ENCODE results near the gene PKP4. TPM values are rescaled to one million over a fixed set of nuclear protein-coding genes. Genes with fewer than 3 reads are reported as not detected.

Gene PKP4
- total RNA-seq, 1 donor from 2014 or later: 41.6 TPM

GRCh38 chr2:158624071-158624667 is 167.4 kb downstream of the PKP4 start:
- TF ChIP-seq, protein P1, sequence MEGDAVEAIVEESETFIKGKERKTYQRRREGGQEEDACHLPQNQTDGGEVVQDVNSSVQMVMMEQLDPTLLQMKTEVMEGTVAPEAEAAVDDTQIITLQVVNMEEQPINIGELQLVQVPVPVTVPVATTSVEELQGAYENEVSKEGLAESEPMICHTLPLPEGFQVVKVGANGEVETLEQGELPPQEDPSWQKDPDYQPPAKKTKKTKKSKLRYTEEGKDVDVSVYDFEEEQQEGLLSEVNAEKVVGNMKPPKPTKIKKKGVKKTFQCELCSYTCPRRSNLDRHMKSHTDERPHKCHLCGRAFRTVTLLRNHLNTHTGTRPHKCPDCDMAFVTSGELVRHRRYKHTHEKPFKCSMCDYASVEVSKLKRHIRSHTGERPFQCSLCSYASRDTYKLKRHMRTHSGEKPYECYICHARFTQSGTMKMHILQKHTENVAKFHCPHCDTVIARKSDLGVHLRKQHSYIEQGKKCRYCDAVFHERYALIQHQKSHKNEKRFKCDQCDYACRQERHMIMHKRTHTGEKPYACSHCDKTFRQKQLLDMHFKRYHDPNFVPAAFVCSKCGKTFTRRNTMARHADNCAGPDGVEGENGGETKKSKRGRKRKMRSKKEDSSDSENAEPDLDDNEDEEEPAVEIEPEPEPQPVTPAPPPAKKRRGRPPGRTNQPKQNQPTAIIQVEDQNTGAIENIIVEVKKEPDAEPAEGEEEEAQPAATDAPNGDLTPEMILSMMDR (IDR thresholded peaks at IDR 0.05; ENCODE audit: insufficient read depth, low read length, severe bottlenecking): no peak
- H3K4me3 ChIP-seq (ENCODE audit: low read depth, low read length): no peak overlapping the region
- peaks cover 14% of the 10 kb centered on the region for H3K36me3 ChIP-seq (ENCODE audit: control insufficient read depth, insufficient read depth, low read length)
- FAIRE-seq: no peak
- no peaks in the 10 kb centered on the region for H3K27me3 ChIP-seq (ENCODE audit: control insufficient read depth, insufficient read depth, low read length)
- DNase-seq (ENCODE audit: low read depth): no peak

DNA sequence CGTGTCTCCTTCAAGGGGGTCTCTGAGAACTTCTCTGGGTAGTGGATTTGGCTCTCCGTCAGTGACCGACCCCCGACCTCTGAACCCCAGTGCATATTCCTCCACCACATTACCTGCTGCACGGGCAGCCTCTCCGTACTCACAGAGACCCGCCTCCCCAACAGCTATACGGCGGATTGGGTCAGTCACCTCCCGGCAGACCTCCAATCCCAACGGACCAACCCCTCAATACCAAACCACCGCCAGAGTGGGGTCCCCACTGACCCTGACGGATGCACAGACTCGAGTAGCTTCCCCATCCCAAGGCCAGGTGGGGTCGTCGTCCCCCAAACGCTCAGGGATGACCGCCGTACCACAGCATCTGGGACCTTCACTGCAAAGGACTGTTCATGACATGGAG is 168.2 kb downstream of the PKP4 start:
- DNase-seq (ENCODE audit: low read depth): no peak
- Histone ChIP-seq H3K27me3 (ENCODE audit: control insufficient read depth, insufficient read depth, low read length) (no peaks in the 10 kb centered on the region), H3K4me3 (ENCODE audit: low read depth, low read length) (no peak overlapping the region), H3K36me3 (ENCODE audit: control insufficient read depth, insufficient read depth, low read length) (peaks cover 14% of the 10 kb centered on the region)
- TF ChIP-seq, protein P1 (IDR thresholded peaks at IDR 0.05; ENCODE audit: insufficient read depth, low read length, severe bottlenecking): no peak
- FAIRE-seq: no peak

DNA sequence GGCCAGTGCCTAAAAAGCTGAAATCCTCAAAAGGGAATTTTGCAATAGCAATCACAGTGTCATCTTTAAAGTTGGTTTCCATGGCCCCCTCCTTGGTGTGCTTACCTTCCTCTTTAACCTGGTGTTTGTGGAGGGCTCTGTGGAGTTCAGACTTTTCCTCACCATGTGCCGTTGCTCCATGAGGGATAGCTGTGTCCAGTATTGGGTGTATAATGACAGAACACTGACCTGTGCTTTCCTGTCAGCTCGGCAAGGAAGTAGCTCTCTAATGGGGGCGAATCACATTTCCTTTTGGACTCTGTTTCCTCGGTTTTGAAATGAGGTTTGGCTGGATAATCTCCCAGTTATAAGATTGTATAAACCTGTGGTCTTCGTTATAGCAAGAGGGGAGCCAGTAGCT is 172.4 kb downstream of the PKP4 start:
- H3K4me3 ChIP-seq (ENCODE audit: low read depth, low read length): no peak overlapping the region
- no peak for FAIRE-seq
- TF ChIP-seq, protein P1 (IDR thresholded peaks at IDR 0.05; ENCODE audit: insufficient read depth, low read length, severe bottlenecking): no peak
- peaks cover 12% of the 10 kb centered on the region for H3K36me3 ChIP-seq (ENCODE audit: control insufficient read depth, insufficient read depth, low read length)
- no peaks in the 10 kb centered on the region for H3K27me3 ChIP-seq (ENCODE audit: control insufficient read depth, insufficient read depth, low read length)
- DNase-seq (ENCODE audit: low read depth): no peak

DNA sequence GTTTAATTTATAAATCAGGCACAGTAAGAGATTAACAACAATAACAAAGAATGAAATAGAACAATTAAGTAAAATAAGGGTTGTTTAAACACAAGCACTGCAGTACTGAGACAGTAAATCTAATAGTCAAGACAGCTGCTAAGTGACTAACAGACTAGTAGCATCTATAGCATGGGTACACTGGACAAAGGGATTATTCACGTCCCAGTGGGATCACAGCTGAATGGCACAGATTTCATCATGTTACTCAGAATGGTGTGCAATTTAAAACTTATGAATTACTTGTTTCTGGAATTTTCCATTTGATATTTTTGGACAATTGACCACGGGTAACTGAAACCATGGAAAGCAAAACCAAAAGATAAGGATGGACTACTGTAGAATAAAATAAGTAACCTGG is 176.5 kb downstream of the PKP4 start:
- TF ChIP-seq, protein P1 (IDR thresholded peaks at IDR 0.05; ENCODE audit: insufficient read depth, low read length, severe bottlenecking): no peak
- H3K4me3 ChIP-seq (ENCODE audit: low read depth, low read length): no peak overlapping the region
- no peaks in the 10 kb centered on the region for H3K27me3 ChIP-seq (ENCODE audit: control insufficient read depth, insufficient read depth, low read length)
- peaks cover 6% of the 10 kb centered on the region for H3K36me3 ChIP-seq (ENCODE audit: control insufficient read depth, insufficient read depth, low read length)
- DNase-seq (ENCODE audit: low read depth) (no peak), FAIRE-seq (no peak)

- TF ChIP-seq, protein P1 (IDR thresholded peaks at IDR 0.05; ENCODE audit: insufficient read depth, low read length, severe bottlenecking): no peak
- Histone ChIP-seq H3K27me3 (ENCODE audit: control insufficient read depth, insufficient read depth, low read length) (no peaks in the 10 kb centered on the region), H3K36me3 (ENCODE audit: control insufficient read depth, insufficient read depth, low read length) (peaks cover 6% of the 10 kb centered on the region), H3K4me3 (ENCODE audit: low read depth, low read length) (no peak overlapping the region)
- DNase-seq (ENCODE audit: low read depth) (no peak), FAIRE-seq (no peak)
Observed at GRCh38 chr2:158634627-158635026, 177.9 kb downstream of the PKP4 start.

Measured in bronchial epithelial cell (primary cell).